Neural cell (in vitro differentiated cells): ENCODE results near the gene UGT1A1. TPM values are rescaled to one million over a fixed set of nuclear protein-coding genes. Genes with fewer than 3 reads are reported as not detected.
"Not testable (repeated sequence)": the region's sequence is repeated elsewhere in the genome, so short reads cannot be mapped to it uniquely, and the experiment has no call there.

ENCODE experiments used
- H2AFZ ChIP-seq: fragments of 200-600, 300-800 bp; sonication (generic), shearing (Covaris generic); 2 replicates; pipeline ENCODE4 v1.6.0; 2014; ENCODE audit warnings: low read depth, mild to moderate bottlenecking, antibody characterized with exemption, low read length, moderate library complexity
- H3F3A ChIP-seq: fragments of 200-600 bp; shearing (Covaris generic); 2 replicates; pipeline ENCODE4 v1.6.1; 2016; ENCODE audit warnings: mild to moderate bottlenecking, moderate library complexity, mixed read lengths, antibody characterized with exemption, low read length; ENCODE audit not compliant: insufficient read depth, poor library complexity, severe bottlenecking
- H3K27ac ChIP-seq: fragments of 200-600, 300-800 bp; sonication (generic), shearing (Covaris generic); 2 replicates; pipeline ENCODE4 v1.5.1; 2014; ENCODE audit warnings: mild to moderate bottlenecking, low read length, moderate library complexity
- H3K27me3 ChIP-seq: fragments of 300-800, 200-600 bp; sonication (generic), shearing (Covaris generic); 2 replicates; pipeline ENCODE4 v1.6.0; 2014; ENCODE audit warnings: mild to moderate bottlenecking, low read depth, low read length, moderate library complexity; ENCODE audit not compliant: insufficient read depth
- H3K36me3 ChIP-seq: fragments of 300-800, 200-600 bp; sonication (generic), shearing (Covaris generic); 2 replicates; pipeline ENCODE4 v1.5.1; 2014; ENCODE audit warnings: mild to moderate bottlenecking, antibody characterized with exemption, low read length, moderate library complexity; ENCODE audit not compliant: insufficient read depth
- H3K4me2 ChIP-seq: fragments of 300-800, 200-600 bp; sonication (generic), shearing (Covaris generic); 2 replicates; pipeline ENCODE4 v1.6.0; 2014; ENCODE audit warnings: mild to moderate bottlenecking, low read length
- H3K4me3 ChIP-seq: fragments of 300-800, 200-600 bp; sonication (generic), shearing (Covaris generic); 2 replicates; pipeline ENCODE4 v1.5.1; 2014; ENCODE audit warnings: mild to moderate bottlenecking, low read length, moderate library complexity
- H3K79me2 ChIP-seq: fragments of 200-600 bp; shearing (Covaris generic); replicated peaks from 2 replicates; pipeline ENCODE4 v1.6.0; 2014; ENCODE audit warnings: mild to moderate bottlenecking, low read length, moderate library complexity; ENCODE audit not compliant: insufficient read depth
- H3K9ac ChIP-seq: fragments of 300-800, 200-600 bp; sonication (generic), shearing (Covaris generic); 2 replicates; pipeline ENCODE4 v1.6.1; 2016; ENCODE audit warnings: mild to moderate bottlenecking, low read length, mixed read lengths
- H3K9me2 ChIP-seq: fragments of 200-600 bp; shearing (Covaris generic); 2 replicates; pipeline ENCODE4 v1.6.1; 2016; ENCODE audit warnings: mild to moderate bottlenecking, low read length, mixed read lengths; ENCODE audit not compliant: insufficient read depth
- H3K9me3 ChIP-seq: fragments of 200-600, 300-800 bp; sonication (generic), shearing (Covaris generic); 2 replicates; pipeline ENCODE4 v1.6.1; 2016; ENCODE audit warnings: mild to moderate bottlenecking, mixed run types, low read length, moderate library complexity, mixed read lengths
- H4K20me1 ChIP-seq: fragments of 200-600 bp; shearing (Covaris generic); 2 replicates; pipeline ENCODE4 v1.6.1; 2016; ENCODE audit warnings: mild to moderate bottlenecking, mixed run types; ENCODE audit not compliant: insufficient read depth
- EP300 ChIP-seq: fragments of 450-650 bp; conservative IDR thresholded peaks from 2 replicates; pipeline ENCODE4 v1.6.1; 2014; ENCODE audit warnings: antibody characterized with exemption, mild to moderate bottlenecking, moderate library complexity; ENCODE audit not compliant: poor library complexity, severe bottlenecking
- EZH2 ChIP-seq: fragments of 200-600, 300-800 bp; shearing (Covaris generic), sonication (generic); IDR thresholded peaks from 2 replicates; pipeline ENCODE4 v1.6.1; 2014; ENCODE audit warnings: antibody characterized with exemption, low read length, borderline replicate concordance, mild to moderate bottlenecking; ENCODE audit not compliant: insufficient read depth, poor library complexity, severe bottlenecking
- MXI1 ChIP-seq: fragments of 450-650 bp; conservative IDR thresholded peaks from 2 replicates; pipeline ENCODE4 v1.6.1; 2014; ENCODE audit warnings: antibody characterized with exemption, mild to moderate bottlenecking; ENCODE audit not compliant: poor library complexity, severe bottlenecking
- POLR2AphosphoS5 ChIP-seq: IDR thresholded peaks from 2 replicates; pipeline ENCODE4 v1.6.1; 2012
- RAD21 ChIP-seq: fragments of 450-650 bp; conservative IDR thresholded peaks from 2 replicates; pipeline ENCODE4 v1.6.1; 2014; ENCODE audit warnings: antibody characterized with exemption, mild to moderate bottlenecking, moderate library complexity
- SMC3 ChIP-seq: fragments of 450-650 bp; conservative IDR thresholded peaks from 2 replicates; pipeline ENCODE4 v1.6.1; 2014; ENCODE audit warnings: antibody characterized with exemption, mild to moderate bottlenecking, moderate library complexity; ENCODE audit not compliant: poor library complexity
- TAF1 ChIP-seq: IDR thresholded peaks from 2 replicates; pipeline ENCODE4 v1.6.1; 2012; ENCODE audit warnings: low read depth
- polyA plus RNA-seq: library from polyadenylated mRNA; depleted of rRNA; stranded (reverse); fragments of >200 nt; gene quantifications from 2 replicates; pipeline ENCODE4 v1.2.3, GENCODE V29; 2014
- TF ChIP-seq, protein P1 (sequence below): fragments of 450-650 bp; IDR thresholded peaks from 2 replicates; pipeline ENCODE4 v1.5.1; 2014; ENCODE audit warnings: antibody characterized with exemption, mild to moderate bottlenecking, moderate library complexity; ENCODE audit not compliant: poor library complexity, severe bottlenecking
- TF ChIP-seq, protein P2 (sequence below): IDR thresholded peaks from 2 replicates; pipeline ENCODE4 v1.6.1; 2012; ENCODE audit warnings: borderline replicate concordance

Gene UGT1A1
- polyA plus RNA-seq, 1 donor from 2014 or later: not detected

GRCh38 chr2:233728723-233729301 is 31.3 kb upstream of the UGT1A1 start, which contains the start of gene UGT1A3:
UGT1A3 (plus strand) TSS chr2:233729042; CDS start chr2:233729127, 85 bp downstream.
- H2AFZ ChIP-seq: no peak within 1 kb of the TSS
- no peaks in the 10 kb centered on the region for H3K9me3 ChIP-seq
- H3K9ac ChIP-seq: no peak within 1 kb of the TSS

DNA sequence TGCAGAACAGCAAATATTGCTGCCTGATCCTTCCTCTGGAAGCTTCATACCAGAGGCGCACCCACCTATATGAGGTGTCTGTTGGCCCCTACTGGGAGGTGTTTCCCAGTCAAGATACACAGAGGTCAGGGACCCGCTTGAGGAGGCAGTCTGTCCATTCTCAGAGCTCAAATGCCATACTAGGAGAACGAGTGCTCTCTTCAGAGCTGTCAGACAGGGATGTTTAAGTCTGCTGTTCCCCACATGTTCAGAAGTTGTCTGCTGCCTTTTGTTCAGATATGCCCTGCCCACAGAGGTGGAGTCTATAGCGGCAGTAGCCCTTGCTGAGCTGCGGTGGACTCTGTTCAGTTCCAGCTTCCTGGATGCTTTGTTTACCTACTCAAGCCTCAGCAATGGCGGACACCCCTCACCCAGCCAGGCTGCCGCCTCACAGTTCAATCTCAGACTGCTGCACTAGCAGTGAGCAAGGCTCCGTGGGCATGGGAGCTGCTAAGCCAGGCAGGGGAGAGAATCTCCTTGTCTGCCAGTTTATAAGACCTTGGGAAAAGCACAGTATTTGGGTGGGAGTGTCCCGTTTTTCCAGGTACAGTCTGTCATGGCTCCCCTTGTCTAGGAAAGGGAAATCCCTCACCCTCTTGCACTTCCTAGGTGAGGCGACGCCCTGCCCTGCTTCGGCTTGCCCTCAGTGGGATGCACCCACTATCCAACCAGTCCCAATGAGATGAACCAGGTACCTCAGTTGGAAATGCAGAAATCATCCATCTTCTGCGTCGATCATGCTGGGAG is 23.0 kb upstream of the UGT1A1 start:
- not testable (repeated sequence) for H3F3A ChIP-seq, H3K4me2 ChIP-seq, H3K9me2 ChIP-seq, H3K9ac ChIP-seq, H3K9me3 ChIP-seq, H3K27me3 ChIP-seq, H3K36me3 ChIP-seq, H3K79me2 ChIP-seq, H2AFZ ChIP-seq, H3K27ac ChIP-seq, H3K4me3 ChIP-seq, H4K20me1 ChIP-seq

More at GRCh38 chr2:233728723-233729301, 31.3 kb upstream of the UGT1A1 start, which contains the start of gene UGT1A3:
- no peaks in the 10 kb centered on the region for H3K27me3 ChIP-seq
- no peaks in the 10 kb centered on the region for H3K36me3 ChIP-seq
- H3F3A ChIP-seq: no peaks in the 10 kb centered on the region
- H3K4me3 ChIP-seq: no peak within 1 kb of the TSS
- no peak within 1 kb of the TSS for H3K4me2 ChIP-seq
- no peaks in the 10 kb centered on the region for H3K9me2 ChIP-seq
- H3K79me2 ChIP-seq: no peaks in the 10 kb centered on the region
- no peaks in the 10 kb centered on the region for H4K20me1 ChIP-seq
- H3K27ac ChIP-seq: no peak within 1 kb of the TSS
- TF ChIP-seq, protein P1, sequence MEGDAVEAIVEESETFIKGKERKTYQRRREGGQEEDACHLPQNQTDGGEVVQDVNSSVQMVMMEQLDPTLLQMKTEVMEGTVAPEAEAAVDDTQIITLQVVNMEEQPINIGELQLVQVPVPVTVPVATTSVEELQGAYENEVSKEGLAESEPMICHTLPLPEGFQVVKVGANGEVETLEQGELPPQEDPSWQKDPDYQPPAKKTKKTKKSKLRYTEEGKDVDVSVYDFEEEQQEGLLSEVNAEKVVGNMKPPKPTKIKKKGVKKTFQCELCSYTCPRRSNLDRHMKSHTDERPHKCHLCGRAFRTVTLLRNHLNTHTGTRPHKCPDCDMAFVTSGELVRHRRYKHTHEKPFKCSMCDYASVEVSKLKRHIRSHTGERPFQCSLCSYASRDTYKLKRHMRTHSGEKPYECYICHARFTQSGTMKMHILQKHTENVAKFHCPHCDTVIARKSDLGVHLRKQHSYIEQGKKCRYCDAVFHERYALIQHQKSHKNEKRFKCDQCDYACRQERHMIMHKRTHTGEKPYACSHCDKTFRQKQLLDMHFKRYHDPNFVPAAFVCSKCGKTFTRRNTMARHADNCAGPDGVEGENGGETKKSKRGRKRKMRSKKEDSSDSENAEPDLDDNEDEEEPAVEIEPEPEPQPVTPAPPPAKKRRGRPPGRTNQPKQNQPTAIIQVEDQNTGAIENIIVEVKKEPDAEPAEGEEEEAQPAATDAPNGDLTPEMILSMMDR: no peak
- no peak for TF ChIP-seq RAD21
- TF ChIP-seq EZH2: no peak
- no peak for TF ChIP-seq EP300
- TF ChIP-seq POLR2AphosphoS5: no peak
- TF ChIP-seq SMC3: no peak
- TF ChIP-seq, protein P2, sequence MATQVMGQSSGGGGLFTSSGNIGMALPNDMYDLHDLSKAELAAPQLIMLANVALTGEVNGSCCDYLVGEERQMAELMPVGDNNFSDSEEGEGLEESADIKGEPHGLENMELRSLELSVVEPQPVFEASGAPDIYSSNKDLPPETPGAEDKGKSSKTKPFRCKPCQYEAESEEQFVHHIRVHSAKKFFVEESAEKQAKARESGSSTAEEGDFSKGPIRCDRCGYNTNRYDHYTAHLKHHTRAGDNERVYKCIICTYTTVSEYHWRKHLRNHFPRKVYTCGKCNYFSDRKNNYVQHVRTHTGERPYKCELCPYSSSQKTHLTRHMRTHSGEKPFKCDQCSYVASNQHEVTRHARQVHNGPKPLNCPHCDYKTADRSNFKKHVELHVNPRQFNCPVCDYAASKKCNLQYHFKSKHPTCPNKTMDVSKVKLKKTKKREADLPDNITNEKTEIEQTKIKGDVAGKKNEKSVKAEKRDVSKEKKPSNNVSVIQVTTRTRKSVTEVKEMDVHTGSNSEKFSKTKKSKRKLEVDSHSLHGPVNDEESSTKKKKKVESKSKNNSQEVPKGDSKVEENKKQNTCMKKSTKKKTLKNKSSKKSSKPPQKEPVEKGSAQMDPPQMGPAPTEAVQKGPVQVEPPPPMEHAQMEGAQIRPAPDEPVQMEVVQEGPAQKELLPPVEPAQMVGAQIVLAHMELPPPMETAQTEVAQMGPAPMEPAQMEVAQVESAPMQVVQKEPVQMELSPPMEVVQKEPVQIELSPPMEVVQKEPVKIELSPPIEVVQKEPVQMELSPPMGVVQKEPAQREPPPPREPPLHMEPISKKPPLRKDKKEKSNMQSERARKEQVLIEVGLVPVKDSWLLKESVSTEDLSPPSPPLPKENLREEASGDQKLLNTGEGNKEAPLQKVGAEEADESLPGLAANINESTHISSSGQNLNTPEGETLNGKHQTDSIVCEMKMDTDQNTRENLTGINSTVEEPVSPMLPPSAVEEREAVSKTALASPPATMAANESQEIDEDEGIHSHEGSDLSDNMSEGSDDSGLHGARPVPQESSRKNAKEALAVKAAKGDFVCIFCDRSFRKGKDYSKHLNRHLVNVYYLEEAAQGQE: no peak
- no peak for TF ChIP-seq MXI1
- TF ChIP-seq TAF1: no peak
